HG03159 (cell line): ENCODE measurements around the gene APIP.

Experiments used
- ATAC-seq: cut with Tn5 transposase; IDR thresholded peaks from one replicate; pipeline ENCODE4 v1.9.1; 2021; ENCODE audit warnings: mild to moderate bottlenecking, moderate library complexity; ENCODE audit not compliant: unreplicated experiment

Gene APIP

GRCh38 chr11:34846467-34846866 lies 69.7 kb downstream of the APIP start:
- ATAC-seq = no peak

GRCh38 chr11:34844463-34845112 lies 71.6 kb downstream of the APIP start:
- no peak for ATAC-seq

DNA sequence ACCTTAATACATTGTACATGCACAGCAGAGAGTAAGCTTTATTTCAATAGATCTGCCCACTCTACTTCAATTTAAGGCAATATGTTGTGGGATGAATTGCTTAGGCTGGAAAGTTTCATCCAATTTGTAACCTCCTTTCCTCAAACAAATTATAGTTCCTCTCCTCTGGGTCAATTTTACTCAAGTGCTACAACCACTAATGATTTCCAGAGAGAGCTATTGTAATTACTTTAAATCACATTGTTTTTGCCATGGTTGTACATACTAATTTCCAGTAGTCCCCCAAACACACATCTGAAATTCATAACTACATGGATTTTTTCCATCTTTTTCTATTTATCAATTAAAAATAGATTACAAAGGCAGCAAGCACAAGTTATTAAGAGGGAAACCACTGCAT lies 72.9 kb downstream of the APIP start:
- no peak for ATAC-seq

DNA sequence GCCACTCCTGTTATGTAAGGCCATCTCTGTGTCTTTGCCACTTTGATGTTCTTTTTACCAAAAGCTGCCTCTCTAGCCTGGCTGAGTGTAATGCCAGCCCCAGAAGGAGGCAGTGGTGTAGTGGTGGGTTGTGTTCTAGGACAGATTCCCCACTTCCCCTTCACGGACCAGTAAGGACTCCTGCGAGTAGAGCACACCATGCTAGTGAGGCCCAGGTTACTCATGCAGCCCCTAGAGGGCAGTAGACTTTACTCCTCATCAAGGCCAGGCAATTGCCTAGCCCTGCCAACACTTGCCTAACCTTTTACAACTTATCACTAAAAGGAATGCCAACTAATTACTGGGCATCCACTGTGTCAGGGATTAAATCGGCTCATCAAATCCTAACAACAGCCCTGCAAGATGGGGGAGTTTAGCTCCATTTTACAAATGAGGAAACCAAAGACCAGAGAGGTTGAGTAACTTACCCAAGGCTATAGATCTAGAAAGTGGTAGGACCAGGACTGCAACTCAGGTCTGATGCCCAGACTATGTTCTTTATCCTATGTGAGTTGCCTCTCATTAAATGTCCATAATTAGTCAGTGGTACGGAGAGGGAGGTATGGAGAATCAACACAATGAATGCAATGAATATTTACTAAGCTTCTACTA lies 75.3 kb downstream of the APIP start:
- ATAC-seq = peak; percentile 70

DNA sequence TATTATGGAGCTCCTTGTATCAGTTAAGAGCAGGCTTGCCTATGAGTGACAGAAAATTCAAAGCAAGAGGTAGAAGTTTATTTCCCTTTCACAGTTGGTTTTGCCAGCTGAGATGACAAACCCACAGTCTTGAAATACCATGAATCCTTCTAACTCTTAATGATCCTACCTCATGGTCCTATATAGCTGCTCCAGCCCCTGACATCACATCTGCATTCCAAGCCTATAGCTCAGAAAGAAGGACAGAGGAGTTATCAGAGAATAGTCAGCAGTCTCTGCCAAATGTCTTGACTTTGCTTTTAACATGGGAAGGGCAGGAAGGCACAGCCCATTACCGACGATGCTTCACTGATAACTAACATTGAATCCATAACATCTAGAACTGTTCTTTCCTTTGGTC lies 76.2 kb downstream of the APIP start:
- no peak for ATAC-seq

- ATAC-seq = no peak
Measured at GRCh38 chr11:34836958-34837856, 79.0 kb downstream of the APIP start.

DNA sequence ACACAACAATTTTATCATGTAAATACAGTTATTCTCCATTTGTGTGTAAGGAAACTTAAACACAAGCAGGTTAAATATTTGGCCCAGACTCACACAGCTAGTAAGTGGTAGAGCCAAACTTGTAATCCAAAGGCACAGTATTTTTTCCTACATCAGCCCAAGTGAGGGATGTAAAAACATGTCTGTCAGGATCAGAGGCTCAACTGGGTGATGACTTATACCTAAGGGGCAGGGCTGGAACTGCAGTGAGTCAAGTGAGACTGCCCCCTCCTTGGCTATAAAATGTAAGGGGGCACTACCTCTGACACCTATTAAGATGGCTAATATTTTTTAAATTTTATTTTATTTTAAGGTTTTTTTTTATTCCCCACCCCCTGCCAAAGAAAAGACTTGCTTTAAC lies 82.6 kb downstream of the APIP start:
- no peak for ATAC-seq
